H7 (cell line): Measurements from ENCODE around the gene GABPB1. TPM values are rescaled to one million over a fixed set of nuclear protein-coding genes. Genes with fewer than 3 reads are reported as not detected.

Experiments used
- DNase-seq: peaks from one replicate; pipeline ENCODE4 v3.0.0; 2012
- H3K27me3 ChIP-seq: 2 replicates; pipeline ENCODE4 v1.6.0; 2011; ENCODE audit warnings: mild to moderate bottlenecking, low read length; ENCODE audit not compliant: control insufficient read depth, insufficient read depth
- H3K36me3 ChIP-seq: replicated peaks from 2 replicates; pipeline ENCODE4 v1.5.1; 2011; ENCODE audit warnings: low read length; ENCODE audit not compliant: control insufficient read depth, insufficient read depth
- H3K4me3 ChIP-seq: 2 replicates; pipeline ENCODE4 v1.5.1; 2011; ENCODE audit warnings: low read depth, mild to moderate bottlenecking, control low read depth, low read length, moderate library complexity; ENCODE audit not compliant: insufficient read depth
- total RNA-seq: library from RNA; depleted of rRNA; stranded (reverse); fragments of >200 nt; shearing (Covaris generic); gene quantifications from 2 replicates; pipeline ENCODE4 v1.2.3, GENCODE V29; 2014

The GABPB1 gene
- total RNA-seq, 1 experiment from 2014 or later: 43.0 TPM

GRCh38 chr15:50358845-50359244 is 3.8 kb upstream of the GABPB1 start:
- Histone ChIP-seq H3K27me3 (no peaks in the 10 kb centered on the region), H3K4me3 (no peak overlapping the region), H3K36me3 (peaks cover 7% of the 10 kb centered on the region)
- peak; percentile 55 for DNase-seq

DNA sequence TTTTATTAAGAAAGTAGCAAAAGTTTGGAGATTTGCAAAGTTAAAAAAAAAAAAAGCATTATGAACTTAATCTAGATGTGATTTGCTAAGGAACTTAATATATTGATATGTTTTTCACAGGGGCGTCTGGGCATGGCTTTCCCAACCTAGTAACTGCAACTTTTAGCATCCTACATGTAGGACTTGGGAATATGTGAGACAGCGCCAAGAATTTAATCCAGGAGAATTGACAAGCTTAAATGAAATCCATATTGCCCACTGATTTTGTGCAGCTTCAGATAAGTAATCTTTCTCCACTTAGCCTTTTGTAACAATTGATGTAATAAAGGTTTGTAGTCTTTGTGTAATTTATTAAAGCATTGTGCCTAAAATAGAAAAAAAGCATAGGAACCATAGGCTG is 982 bp upstream of the GABPB1 start:
- peaks cover 3% of the 10 kb centered on the region for H3K36me3 ChIP-seq
- no peaks in the 10 kb centered on the region for H3K27me3 ChIP-seq
- H3K4me3 ChIP-seq: peak overlapping the region; percentile 87
- DNase-seq: no peak

GRCh38 chr15:50355619-50355905 is 564 bp upstream of the GABPB1 start:
- Histone ChIP-seq H3K36me3 (peaks cover 3% of the 10 kb centered on the region), H3K4me3 (peak overlapping the region; percentile 87), H3K27me3 (no peaks in the 10 kb centered on the region)
- DNase-seq: no peak

GRCh38 chr15:50353975-50354837 is 792 bp downstream of the GABPB1 start:
- peaks cover 3% of the 10 kb centered on the region for H3K36me3 ChIP-seq
- peak; percentile 75 for DNase-seq
- H3K27me3 ChIP-seq: no peaks in the 10 kb centered on the region
- H3K4me3 ChIP-seq: peak overlapping the region; percentile 87

DNA sequence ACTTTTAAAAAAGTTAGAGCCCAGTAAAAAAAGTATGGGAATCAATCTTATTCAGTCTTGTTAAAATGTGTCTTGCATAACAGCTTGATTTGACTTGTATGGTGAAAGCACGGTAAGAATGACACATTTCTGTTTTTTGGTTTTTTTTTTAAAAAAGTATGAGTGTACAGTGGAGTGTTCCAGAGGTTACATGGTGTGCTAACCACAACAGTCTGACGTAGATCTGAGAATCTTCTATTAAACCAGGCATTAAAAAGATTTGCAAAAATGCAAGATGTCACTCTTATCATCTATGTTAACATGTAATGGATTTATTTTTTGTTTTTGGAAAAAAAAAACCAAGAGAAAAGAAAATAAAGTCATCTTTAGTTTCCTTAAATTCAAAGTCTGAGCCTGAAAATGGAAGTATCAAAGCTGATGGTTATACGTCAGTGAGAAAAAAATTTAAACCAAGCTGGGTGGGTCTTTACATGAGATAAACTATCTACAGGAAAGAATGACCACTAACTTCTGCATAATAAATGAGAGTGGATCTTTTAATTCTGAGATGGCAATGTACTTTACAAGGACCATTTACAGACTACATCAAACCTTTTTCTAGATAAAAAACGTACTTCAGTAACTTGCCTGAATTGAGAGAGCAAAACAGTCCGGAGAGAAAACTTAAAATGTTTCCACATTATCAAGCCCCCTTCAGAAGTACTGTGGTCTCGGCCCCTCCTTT is 1.6 kb downstream of the GABPB1 start:
- no peak for DNase-seq
- Histone ChIP-seq H3K4me3 (peak overlapping the region; percentile 87), H3K27me3 (no peaks in the 10 kb centered on the region), H3K36me3 (peaks cover 3% of the 10 kb centered on the region)

GRCh38 chr15:50350621-50351020 is 4.4 kb downstream of the GABPB1 start:
- Histone ChIP-seq H3K36me3 (no peaks in the 10 kb centered on the region), H3K4me3 (no peak overlapping the region), H3K27me3 (no peaks in the 10 kb centered on the region)
- DNase-seq: no peak

DNA sequence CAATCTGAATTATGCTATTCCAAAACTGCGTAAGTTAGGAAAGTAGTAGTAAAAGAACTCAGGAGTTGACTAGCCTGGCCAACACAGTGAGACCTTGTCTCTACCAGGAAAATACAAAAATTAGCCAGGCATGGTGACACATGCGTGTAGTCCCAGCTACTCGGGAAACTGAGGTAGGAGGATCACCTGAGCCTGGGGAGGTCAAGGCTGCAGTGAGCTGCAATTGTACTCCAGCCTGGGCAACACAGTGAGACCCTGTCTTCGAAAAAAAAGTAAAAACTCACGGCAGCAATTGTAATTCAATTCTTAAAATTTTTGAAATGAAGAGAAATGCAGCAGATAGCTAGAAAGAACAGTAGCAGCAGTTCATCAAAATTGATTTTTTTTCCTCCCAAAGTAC is 9.7 kb downstream of the GABPB1 start:
- no peaks in the 10 kb centered on the region for H3K27me3 ChIP-seq
- no peak overlapping the region for H3K4me3 ChIP-seq
- DNase-seq: no peak

DNA sequence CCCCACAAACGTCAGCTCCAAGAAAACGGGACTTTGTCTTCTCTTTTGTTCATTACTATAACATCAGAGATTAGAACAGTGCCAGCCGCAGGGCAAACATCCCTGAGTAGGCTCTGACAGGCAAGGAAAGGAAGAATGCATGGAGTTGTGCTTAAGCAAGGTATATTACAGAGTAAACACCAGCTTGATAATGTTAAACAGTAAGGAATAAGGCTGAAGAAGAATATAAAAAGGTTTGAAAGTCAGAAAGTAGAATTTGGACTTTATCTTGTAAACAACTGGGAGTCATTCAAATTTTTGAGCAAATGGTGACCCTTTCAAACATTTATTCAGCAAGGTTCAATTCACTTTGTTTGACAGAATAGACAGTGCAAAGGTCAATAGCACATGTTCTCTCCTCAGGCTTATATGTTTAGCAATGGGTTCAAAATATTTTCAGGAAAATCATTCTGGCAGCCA is 11.0 kb downstream of the GABPB1 start:
- Histone ChIP-seq H3K36me3 (no peaks in the 10 kb centered on the region), H3K4me3 (no peak overlapping the region), H3K27me3 (no peaks in the 10 kb centered on the region)
- DNase-seq: no peak

More for the DNA sequence above, 9.7 kb downstream of the GABPB1 start:
- no peaks in the 10 kb centered on the region for H3K36me3 ChIP-seq

- DNase-seq: no peak
- Histone ChIP-seq H3K4me3 (no peak overlapping the region), H3K27me3 (no peaks in the 10 kb centered on the region), H3K36me3 (no peaks in the 10 kb centered on the region)
Measured at GRCh38 chr15:50341616-50342136, 13.3 kb downstream of the GABPB1 start.

DNA sequence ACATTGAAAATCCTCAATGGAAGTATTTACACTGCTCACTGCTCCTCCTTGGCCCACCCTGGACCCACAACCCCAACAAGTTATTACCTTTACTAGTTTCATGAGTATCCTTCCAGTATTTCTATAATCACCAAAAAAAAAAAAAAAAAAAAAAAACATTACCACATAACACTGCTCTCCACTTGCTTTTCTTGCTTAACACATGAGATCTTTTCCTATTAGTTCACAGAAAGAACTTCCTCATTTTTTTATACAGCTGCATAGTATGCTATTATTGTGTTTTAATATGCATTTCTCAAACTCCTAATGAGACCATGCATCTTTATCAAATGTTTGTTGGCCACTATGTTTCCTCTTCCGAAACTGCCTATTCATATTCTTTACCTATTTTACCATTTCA is 14.6 kb downstream of the GABPB1 start:
- DNase-seq: no peak
- Histone ChIP-seq H3K27me3 (no peaks in the 10 kb centered on the region), H3K4me3 (no peak overlapping the region), H3K36me3 (no peaks in the 10 kb centered on the region)

- H3K36me3 ChIP-seq: no peaks in the 10 kb centered on the region
- no peak for DNase-seq
- no peak overlapping the region for H3K4me3 ChIP-seq
- H3K27me3 ChIP-seq: no peaks in the 10 kb centered on the region
Measured at GRCh38 chr15:50339717-50340116, 15.3 kb downstream of the GABPB1 start.

DNA sequence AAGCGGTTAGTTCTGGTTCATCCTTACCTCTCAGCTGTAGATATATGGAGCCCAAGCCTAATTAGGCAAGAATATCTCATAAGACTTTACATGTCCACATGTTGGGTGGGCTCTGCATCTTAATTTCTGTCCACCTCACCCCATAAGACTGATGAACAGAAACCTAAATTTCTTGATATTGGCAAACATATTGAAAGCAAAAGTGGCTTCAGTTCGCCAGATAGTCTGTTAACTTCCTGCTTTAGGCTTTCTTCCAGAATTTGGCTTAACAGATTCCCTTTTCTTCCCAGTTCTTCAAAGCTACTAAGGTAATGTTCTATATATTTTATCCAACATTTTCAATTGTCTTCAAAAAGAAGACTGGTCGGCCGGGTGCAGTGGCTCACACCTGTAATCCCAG is 19.7 kb downstream of the GABPB1 start:
- no peaks in the 10 kb centered on the region for H3K36me3 ChIP-seq
- H3K27me3 ChIP-seq: no peaks in the 10 kb centered on the region
- no peak for DNase-seq
- no peak overlapping the region for H3K4me3 ChIP-seq

DNA sequence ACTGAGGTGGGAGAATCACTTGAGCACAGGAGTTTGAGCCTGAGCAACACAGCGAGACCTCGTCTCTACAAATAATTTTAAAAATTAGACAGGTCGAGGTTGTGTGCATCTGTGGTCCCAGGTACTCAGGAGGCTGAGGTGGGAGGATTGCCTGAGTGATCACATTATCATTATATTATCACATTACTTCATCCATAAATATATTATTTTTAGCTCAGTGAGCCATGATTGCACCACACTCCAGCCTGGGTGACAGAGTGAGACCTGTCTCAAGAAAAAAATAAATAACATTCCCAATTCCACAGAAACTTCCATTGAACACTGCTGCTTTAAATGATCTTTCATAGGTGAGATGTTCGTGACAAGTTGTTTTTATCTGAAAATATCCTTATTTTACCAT is 21.8 kb downstream of the GABPB1 start:
- Histone ChIP-seq H3K27me3 (no peaks in the 10 kb centered on the region), H3K36me3 (no peaks in the 10 kb centered on the region), H3K4me3 (no peak overlapping the region)
- no peak for DNase-seq

DNA sequence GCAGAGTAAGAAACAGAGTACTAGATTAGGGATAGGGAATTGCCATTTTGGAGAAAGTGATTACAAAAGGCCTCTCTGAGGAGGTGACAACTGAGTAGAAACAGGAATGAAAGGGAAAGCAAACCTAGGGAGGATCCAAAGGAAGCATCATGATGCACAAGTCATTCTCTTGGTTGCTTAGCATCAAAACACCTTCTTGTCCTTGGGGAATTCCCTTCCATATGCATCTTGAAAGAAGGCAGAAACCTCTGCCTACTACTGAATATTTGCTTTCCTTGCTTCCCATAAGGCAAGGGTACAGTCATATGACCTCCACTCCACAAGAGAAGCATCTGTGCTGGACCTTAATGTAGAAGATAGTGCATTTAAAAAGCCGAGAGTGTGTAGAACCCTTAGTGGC is 24.1 kb downstream of the GABPB1 start:
- DNase-seq: peak; percentile 32
- H3K36me3 ChIP-seq: no peaks in the 10 kb centered on the region
- H3K4me3 ChIP-seq: no peak overlapping the region
- no peaks in the 10 kb centered on the region for H3K27me3 ChIP-seq

GRCh38 chr15:50328116-50328515 is 26.9 kb downstream of the GABPB1 start:
- H3K27me3 ChIP-seq: no peaks in the 10 kb centered on the region
- no peak for DNase-seq
- H3K36me3 ChIP-seq: no peaks in the 10 kb centered on the region
- no peak overlapping the region for H3K4me3 ChIP-seq
